HFFc6 (cell line): ENCODE results near the gene LRRC38. TPM values are rescaled to one million over a fixed set of nuclear protein-coding genes. Genes with fewer than 3 reads are reported as not detected.

Source experiments
- DNase-seq: peaks from one replicate; pipeline ENCODE4 v3.0.0-alpha.2; 2018
- H3K27ac Mint-ChIP-seq: 2 replicates; pipeline ENCODE4 v1.8.0; 2020; ENCODE audit warnings: mild to moderate bottlenecking, mixed read lengths
- H3K27me3 Mint-ChIP-seq: 2 replicates; pipeline ENCODE4 v1.8.0; 2021; ENCODE audit warnings: mild to moderate bottlenecking, moderate library complexity, mixed read lengths; ENCODE audit not compliant: insufficient read depth
- H3K36me3 Mint-ChIP-seq: 2 replicates; pipeline ENCODE4 v1.8.0; 2021; ENCODE audit warnings: low read depth, mixed read lengths
- H3K4me1 Mint-ChIP-seq: 2 replicates; pipeline ENCODE4 v1.8.0; 2020; ENCODE audit warnings: low read depth, mixed read lengths
- H3K4me3 Mint-ChIP-seq: 2 replicates; pipeline ENCODE4 v1.8.0; 2020; ENCODE audit warnings: mild to moderate bottlenecking, moderate library complexity, mixed read lengths
- H3K9me3 Mint-ChIP-seq: 2 replicates; pipeline ENCODE4 v1.8.0; 2020; ENCODE audit warnings: mild to moderate bottlenecking, mixed read lengths
- CTCF ChIP-seq: fragments of 200-600 bp; sonication (generic); IDR thresholded peaks from 2 replicates; pipeline ENCODE4 v1.5.0; 2021; ENCODE audit warnings: antibody characterized with exemption, mild to moderate bottlenecking
- total RNA-seq, 6 experiments: library from RNA; stranded (reverse); fragmentation: NEBNext Ultra II Directional; extraction: Animal tissue kit (Norgen Biotek cat#: 25700); gene quantifications; 2 replicates in 1 of 6; 3 replicates in 5 of 6; pipeline ENCODE4 v1.2.3, GENCODE V29; 2021

Gene LRRC38
- total RNA-seq, 6 experiments from 2014 or later: not detected

- Mint-ChIP-seq H3K27ac (no peak overlapping the region), H3K9me3 (peaks cover 54% of the 10 kb centered on the region), H3K27me3 (peaks cover 2% of the 10 kb centered on the region), H3K36me3 (no peaks in the 10 kb centered on the region; the same call in 1 of the 2 replicates), H3K4me1 (no peaks in the 10 kb centered on the region), H3K4me3 (no peak overlapping the region)
- DNase-seq: no peak
- 0 out of 2 replicates have a peak, but pooled peaks have one; percentile 8 for TF ChIP-seq CTCF
These were observed 3.5 kb upstream of the LRRC38 start for GRCh38 chr1:13517193-13517812.

- DNase-seq: no peak
- Mint-ChIP-seq H3K27me3 (peaks cover 2% of the 10 kb centered on the region), H3K27ac (no peak overlapping the region), H3K4me3 (no peak overlapping the region), H3K36me3 (no peaks in the 10 kb centered on the region; the same call in 1 of the 2 replicates), H3K4me1 (no peaks in the 10 kb centered on the region), H3K9me3 (peaks cover 56% of the 10 kb centered on the region)
- no peak for TF ChIP-seq CTCF
These were observed 2.8 kb upstream of the LRRC38 start for GRCh38 chr1:13516606-13517005.

- Mint-ChIP-seq H3K9me3 (peaks cover 55% of the 10 kb centered on the region), H3K4me3 (no peak overlapping the region), H3K36me3 (no peaks in the 10 kb centered on the region), H3K27ac (no peak overlapping the region), H3K4me1 (no peaks in the 10 kb centered on the region), H3K27me3 (peaks cover 2% of the 10 kb centered on the region)
- DNase-seq: no peak
- no peak for TF ChIP-seq CTCF
These were observed 1.0 kb upstream of the LRRC38 start for GRCh38 chr1:13514821-13515220.

GRCh38 chr1:13513063-13513894, 524 bp downstream of the LRRC38 start:
- H3K27ac Mint-ChIP-seq: no peak overlapping the region
- no peak for TF ChIP-seq CTCF
- peaks cover 2% of the 10 kb centered on the region for H3K27me3 Mint-ChIP-seq
- no peaks in the 10 kb centered on the region for H3K36me3 Mint-ChIP-seq
- H3K4me1 Mint-ChIP-seq: no peaks in the 10 kb centered on the region
- no peak overlapping the region for H3K4me3 Mint-ChIP-seq
- no peak for DNase-seq
- H3K9me3 Mint-ChIP-seq: peaks cover 49% of the 10 kb centered on the region

GRCh38 chr1:13512472-13512871, 1.3 kb downstream of the LRRC38 start:
- no peak overlapping the region for H3K4me3 Mint-ChIP-seq
- TF ChIP-seq CTCF: no peak
- DNase-seq: no peak
- H3K27me3 Mint-ChIP-seq: peaks cover 2% of the 10 kb centered on the region
- peaks cover 44% of the 10 kb centered on the region for H3K9me3 Mint-ChIP-seq
- H3K36me3 Mint-ChIP-seq: no peaks in the 10 kb centered on the region
- H3K4me1 Mint-ChIP-seq: no peaks in the 10 kb centered on the region
- no peak overlapping the region for H3K27ac Mint-ChIP-seq
